ENCODE data around the gene NHERF2.

The NHERF2 gene

DNA sequence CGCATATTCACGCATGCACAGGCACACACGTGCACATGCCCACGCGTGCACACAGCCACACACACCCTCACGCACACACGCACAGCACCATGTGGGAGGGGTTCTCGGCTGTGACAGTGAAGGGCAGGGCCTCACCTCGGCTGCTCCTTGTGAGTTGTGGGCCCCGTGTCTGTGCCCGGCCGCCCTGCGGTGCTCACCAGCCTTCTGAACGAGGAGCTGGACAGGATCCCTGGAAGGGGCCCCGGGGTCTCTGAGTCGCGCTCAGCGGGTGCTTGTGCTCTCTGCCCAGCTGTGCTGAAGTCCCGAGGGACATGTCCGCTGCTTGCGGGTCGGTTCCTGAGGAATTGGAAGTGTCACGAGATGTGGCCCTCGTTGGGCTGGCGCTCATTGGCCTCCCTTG, 37.2 kb downstream of the NHERF2 start:
- no peak for DNase-seq

DNA sequence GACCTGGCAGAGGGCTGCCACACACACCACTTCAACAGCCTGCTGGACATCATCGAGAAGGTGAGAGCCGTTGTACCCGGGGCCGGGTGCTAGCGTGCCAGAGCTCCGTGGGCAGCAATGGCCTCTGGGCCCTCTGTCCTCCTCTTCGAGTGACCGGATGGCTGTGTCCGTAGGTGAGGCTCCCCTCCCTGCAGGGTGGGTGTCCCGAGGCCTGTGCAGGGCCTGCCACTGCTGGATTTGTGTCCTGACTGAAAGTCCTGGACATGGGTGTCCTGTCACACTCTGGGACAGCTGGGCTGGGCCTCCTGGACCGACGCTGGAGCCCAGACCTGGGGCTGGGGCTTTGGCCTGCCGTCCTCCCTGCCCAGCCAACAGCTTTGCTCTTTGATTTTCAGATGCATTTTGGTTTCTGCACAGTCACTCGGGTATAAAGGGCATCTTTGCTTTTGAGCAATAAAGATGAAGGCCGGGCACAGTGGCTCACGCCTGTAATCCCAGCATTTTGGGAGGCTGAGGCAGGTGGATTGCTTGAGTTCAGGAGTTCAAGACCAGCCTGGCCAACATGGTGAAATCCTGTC, 37.8 kb downstream of the NHERF2 start:
- DNase-seq = no peak

DNA sequence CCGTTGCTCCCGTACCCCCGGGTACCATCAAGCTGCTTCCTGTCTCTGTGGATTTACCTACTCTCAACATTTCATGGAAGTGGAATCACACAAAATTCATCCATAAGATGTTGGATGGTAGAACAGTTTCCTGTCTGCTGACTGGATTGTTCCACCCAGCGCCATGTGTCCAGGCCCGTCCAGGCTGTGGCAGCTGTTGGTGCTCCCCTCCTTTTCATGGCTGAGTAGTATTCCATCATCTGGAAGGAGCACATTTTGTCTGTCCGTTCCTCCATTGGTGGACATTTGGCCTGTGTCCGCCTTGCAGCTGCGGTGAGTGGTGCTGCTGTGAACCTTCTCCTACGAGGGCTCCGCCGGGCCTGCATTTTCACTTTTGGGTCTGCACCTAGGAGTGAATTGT, 39.4 kb downstream of the NHERF2 start:
- no peak for DNase-seq

DNA sequence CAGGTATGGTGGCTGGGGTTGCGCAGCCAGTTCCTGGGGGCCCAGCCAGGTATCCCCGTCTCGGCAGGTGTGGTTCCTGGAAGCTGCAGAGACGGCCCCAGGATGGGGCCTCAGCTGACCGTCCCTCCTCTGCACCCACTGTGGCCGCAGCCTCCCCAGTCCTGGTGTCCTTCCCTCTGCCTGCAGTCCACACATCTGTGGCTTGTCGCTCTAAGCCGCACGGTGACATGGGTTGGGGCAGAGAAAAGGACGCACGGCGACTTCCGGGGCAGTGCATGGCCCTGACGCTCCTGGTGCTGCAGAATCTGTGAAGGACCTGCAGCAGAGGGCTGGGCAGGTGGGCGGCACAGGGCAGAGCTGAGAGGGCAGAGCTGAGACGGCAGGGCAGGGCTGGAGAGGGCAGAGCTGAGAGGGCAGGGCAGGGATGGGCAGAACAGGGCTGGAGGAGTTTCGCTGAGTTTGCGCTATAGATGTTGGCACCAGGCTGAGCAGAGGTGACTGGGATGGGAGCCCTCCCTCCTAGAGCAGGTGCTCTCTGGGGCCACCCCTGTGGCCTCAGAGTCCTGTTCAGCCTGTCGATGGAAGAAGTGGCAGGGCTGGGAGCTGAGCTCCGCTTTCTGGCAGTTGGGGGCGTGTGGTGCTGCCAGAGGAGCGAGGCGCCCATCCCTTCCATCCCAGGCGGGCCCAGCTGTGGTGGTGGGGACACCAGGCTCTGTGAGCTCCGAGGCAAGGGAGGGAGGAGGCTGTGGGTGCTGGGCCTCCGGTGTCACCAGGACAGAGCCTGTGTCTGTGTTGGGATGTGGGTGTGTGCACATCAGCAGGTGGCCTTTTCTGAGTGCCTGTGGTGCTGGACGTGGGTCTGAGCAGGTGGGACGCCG, 44.1 kb downstream of the NHERF2 start:
- DNase-seq = no peak

DNA sequence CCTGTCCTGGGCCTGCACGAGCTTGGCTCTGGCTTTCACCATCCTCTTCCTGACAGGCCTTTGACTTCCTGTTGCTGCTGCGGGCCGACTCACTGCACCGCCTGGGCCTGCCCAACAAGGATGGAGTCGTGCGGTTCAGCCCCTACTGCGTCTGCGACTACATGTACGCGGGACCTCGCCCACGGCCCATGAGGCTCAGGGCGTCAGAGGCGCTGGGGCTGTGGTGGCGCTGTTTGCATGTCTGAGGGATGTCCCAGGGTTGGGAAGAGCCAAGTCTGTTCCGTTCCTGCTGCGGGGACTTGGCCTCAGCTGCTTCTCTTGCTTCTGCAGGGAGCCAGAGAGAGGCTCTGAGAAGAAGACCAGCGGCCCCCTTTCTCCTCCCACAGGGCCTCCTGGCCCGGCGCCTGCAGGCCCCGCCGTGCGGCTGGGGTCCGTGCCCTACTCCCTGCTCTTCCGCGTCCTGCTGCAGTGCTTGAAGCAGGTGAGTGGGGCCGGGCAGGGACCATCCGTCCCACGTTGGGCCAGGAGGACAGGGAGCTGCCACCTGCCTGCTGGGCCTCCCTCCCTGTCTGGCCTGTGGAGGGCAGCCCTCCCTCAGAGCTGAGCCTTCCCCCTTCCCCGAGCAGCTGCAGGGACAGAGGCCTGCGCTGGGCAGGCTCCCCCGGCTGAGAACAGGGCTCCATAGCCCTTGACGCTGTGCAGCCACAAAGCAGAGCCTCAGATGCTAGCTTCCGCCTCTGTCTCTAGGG, 44.9 kb downstream of the NHERF2 start:
- DNase-seq = no peak

DNA sequence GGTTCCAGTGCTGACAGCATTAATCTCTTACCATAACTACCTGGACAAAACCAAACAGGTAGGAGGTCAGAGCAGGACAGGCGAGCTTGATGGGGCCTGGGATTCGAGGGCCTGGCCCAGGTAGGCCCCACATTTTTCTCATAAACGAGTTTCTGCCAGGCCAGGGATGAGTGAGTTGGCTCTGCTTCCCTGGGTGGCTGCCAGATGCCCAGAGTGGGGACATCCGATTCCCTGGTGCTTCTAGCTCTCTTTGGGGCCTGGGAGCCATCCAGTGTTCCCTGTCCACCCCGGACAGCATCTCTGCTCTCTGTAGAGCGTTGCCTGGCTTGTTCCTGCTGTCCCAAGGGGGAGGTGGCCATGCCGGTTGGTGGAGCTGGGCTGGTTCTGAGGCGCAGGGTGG, 46.2 kb downstream of the NHERF2 start:
- no peak for DNase-seq

DNA sequence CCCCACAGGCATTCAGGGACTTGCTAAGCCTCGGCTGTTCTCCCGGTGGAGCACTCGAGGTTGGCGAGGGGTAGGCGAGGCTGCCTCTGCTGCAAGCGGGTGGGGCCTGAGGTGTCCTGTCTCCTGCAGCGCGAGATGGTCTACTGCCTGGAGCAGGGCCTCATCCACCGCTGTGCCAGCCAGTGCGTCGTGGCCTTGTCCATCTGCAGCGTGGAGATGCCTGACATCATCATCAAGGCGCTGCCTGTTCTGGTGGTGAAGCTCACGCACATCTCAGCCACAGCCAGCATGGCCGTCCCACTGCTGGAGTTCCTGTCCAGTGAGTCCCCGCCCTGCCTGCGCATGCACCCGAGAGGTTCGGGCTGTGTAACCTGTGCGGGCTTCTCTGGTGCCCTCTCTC, 47.4 kb downstream of the NHERF2 start:
- no peak for DNase-seq

DNA sequence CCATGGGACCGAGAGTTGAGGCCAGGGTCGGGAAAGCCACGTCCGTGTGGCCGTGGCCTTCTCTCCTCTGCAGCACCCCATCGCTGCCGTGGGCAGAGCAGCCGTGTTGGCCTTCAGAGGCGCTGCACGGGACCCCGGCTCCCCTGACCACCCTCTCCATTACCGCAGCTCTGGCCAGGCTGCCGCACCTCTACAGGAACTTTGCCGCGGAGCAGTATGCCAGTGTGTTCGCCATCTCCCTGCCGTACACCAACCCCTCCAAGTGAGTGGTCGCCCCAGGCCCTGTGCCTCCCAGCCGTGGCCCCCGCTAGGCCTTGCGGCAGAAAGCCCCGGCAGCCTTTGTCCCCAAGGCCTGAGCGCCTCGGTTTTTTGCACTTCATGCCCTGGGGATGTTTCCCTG, 48.9 kb downstream of the NHERF2 start:
- no peak for DNase-seq

DNA sequence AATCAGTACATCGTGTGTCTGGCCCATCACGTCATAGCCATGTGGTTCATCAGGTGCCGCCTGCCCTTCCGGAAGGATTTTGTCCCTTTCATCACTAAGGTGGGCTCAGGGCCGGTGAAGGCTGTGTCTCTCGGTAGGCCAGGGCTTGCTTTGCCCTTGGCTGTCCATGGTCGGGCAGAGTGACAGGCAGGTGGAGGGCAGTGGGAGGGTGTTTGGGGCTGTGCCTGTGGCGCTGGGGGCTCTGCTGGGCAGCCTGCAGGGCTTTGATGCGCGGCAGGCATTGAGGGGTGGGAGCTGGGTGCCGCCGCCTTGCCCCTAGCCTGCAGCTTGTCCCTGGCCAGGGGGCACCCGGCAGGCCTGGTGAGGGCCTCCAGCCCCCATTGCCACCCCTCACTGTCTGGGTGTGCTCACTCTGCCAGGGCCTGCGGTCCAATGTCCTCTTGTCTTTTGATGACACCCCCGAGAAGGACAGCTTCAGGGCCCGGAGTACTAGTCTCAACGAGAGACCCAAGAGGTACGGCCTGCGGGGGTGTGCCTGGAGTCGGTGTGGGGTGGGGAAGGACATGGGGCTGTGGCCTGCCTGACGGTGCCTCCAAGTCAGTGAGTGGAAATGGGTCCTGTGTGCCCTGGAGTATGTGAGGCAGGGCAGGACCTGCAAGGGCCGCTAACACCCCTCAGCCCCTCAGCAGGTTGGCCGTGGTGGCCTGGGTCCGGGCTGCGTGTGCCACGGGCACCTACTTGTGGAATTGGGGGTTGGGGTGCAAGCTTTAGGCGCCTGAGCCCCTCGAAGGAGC, 49.6 kb downstream of the NHERF2 start:
- DNase-seq = no peak

DNA sequence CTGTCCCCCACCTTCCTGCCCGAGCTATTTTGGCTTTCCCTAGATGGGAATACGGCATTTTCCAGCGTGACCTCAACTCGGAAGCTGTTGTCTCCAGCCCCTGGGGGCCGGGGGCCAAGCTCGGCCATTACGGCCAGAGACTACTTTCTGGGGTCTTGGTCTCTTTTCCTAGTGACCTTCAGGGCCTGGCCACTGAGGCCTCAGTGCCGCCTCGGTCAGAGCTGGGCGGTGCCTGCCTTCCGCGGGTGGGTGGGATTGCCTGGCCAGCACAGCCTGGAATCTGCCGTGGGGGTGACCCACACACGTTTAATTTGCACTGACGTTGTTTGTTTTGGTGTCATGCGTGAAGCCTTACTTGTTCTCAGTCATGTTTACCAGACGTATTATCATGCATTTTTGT, 50.3 kb downstream of the NHERF2 start:
- no peak for DNase-seq

DNA sequence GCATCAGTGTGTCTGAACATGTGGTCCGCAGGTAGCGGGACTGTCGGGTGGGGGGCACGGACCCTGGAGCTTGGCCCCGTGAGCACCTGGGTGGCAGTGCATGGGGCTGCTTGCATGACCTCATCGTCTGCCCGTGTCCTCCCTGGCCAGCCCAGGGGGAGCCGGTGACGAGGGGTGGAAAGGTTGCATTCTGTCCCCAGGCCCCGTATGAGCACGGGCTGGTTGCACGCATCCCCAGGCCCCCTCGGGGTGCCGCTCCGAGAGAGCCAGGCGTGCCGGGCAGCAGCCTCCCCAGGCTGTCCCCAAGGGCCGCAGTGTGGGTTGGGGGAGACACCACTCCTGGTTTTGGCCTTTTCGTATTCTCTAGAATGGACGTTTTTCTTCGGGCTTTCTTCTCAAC, 51.0 kb downstream of the NHERF2 start:
- DNase-seq = no peak

DNA sequence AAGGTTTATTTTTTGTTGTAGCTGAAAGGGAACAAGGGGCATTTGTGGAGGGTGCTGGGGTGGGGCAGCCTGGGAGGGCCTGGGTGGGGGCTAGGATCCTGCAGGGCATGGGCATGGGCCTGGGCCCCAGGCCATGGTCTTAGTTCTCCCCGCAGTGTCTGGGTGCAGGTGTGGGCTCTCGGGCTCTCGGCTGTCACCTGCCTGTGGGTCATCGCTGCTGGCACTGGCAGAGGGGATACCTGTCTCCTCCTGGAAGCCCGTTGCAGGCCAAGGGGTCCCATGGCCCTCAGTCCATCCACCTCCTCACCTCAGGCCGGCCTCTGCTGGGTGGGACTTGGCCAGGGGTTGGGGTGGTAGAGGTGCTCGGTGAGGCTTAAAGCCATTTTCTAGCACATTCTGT, 51.4 kb downstream of the NHERF2 start:
- no peak for DNase-seq

DNA sequence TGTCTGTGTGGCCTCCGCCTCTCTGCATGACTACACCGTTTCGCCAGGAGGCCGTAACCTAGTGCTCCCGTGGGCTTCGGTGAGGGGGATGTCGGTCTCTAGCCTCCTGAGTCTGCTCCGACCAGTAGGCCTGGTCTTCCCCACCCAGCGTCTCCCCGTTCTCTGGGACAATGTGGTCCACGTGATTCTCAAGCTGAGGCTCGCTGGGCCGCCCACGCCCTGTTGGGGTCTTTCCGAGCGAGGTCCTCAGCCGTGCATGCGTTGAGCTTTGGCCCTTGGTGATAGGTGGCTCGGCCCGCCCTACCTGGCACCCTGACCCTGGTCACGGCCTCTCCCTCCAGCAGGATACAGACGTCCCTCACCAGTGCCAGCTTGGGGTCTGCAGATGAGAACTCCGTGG, 52.0 kb downstream of the NHERF2 start:
- DNase-seq = no peak

DNA sequence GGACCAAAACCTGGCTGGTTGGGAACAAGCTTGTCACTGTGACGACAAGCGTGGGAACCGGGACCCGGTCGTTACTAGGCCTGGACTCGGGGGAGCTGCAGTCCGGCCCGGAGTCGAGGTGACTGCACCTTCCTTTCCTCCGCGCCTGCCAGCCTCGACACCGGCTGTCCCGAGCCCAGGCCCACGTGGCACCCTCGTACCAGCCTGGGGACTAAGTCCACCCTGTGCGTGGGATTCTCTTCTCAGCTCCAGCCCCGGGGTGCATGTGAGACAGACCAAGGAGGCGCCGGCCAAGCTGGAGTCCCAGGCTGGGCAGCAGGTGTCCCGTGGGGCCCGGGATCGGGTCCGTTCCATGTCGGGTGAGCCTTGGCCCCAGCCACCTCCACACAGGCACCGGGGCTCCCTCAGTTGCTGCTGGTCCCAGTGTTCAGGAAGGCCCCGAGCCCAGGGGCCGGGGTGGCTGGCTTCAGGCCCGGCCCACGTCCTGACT, 52.7 kb downstream of the NHERF2 start:
- DNase-seq = no peak

DNA sequence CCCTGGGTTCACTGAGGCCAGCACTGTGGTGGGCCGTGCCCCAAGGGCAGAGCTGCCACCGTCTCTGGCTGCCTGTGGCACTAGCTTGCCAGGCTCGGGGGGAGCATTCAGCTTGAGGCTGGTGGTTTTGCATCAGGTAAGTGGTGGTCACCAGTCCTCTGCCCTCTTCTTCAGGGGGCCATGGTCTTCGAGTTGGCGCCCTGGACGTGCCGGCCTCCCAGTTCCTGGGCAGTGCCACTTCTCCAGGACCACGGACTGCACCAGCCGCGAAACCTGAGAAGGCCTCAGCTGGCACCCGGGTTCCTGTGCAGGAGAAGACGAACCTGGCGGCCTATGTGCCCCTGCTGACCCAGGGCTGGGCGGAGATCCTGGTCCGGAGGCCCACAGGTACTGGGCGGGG, 53.3 kb downstream of the NHERF2 start:
- DNase-seq = no peak

DNA sequence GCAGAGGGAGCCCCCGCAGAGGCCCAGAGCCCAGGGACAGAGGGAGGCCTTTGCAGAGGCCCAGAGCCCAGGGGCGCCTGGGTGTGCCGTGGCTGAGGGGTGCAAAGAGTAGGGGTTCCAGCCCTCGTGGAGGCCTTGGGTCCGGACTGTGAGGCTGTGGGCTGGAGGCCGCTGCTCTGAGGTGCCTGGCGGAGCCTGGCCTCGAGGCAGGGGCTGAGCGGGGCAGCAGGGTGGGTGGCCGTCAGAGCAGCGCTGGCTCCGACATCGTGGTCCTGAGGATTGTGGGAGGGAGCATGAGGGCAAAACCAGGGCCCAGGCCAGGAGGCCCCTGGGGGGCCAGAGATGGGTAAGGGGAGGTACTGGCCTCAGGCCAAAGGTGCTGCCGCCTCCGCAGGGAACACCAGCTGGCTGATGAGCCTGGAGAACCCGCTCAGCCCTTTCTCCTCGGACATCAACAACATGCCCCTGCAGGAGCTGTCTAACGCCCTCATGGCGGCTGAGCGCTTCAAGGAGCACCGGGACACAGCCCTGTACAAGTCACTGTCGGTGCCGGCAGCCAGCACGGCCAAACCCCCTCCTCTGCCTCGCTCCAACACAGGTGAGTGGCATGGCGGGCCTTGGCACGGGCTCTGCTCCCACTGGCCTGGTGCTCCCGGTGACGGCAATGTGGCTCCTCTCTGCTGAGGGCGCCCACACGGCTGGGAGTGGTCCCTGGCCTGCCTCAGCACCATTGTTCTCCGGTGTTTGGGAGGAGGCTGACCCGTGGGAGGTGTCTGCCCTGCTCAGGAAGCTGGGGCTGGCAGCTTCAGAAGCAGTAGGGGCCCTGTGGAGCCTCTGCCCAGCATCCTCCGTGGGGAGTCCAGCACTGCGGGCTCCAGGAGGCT, 54.7 kb downstream of the NHERF2 start:
- DNase-seq = no peak

DNA sequence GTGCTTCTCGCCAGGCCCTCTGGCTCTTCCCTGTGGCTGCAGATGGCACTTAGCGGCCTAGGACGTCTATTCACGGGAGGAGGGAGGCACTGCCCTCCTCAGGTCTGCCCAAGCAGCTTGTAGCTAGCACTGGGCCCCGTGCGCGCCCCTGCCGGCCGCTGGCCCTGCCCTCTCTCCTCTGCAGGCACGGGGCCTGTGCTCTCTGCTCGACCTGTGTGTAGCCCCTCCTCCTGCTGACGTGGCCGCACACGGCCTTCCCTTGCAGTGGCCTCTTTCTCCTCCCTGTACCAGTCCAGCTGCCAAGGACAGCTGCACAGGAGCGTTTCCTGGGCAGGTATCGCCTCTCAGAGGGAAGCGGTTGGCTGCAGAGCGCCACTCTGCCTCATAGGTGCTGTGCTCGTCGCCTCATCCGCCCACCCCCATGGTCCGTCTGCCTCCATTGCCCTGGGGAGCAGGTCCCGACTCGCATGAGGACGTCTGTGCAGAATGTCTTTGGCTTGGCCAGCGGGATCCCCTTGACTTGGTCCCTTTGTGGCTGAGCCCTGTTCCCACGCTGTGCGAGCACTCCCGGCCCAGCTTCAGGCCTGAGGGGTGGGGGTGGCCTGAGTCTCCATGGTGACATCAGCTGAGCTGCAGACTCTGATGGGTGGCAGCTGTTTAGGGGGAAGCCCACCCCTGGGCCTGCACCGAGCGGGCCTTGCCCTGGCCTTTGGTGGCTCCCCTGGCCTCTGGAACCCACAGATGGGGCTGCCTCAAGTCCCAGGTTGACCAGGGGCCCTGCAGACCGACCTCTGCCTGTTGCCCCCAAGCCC, 55.7 kb downstream of the NHERF2 start:
- no peak for DNase-seq

DNA sequence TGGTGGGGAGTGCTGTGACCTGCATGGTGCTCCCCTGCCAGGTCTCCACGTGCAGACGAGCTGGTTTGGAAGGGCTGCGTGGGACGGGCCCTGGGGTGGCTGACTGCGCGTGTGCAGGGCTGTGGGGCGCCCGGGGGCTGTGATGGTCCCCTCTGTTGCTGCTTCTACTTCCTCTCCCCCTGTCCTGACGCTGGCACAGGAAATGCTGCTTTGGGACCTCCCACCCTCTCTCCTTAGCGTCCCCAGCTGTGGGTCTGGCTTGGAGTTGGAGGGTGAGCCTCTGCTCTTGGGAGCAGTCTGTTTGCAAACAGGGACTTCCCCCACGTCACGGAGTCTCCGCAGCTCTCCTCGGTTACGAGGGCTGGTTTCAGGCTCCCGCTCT, 56.3 kb downstream of the NHERF2 start:
- no peak for DNase-seq

DNA sequence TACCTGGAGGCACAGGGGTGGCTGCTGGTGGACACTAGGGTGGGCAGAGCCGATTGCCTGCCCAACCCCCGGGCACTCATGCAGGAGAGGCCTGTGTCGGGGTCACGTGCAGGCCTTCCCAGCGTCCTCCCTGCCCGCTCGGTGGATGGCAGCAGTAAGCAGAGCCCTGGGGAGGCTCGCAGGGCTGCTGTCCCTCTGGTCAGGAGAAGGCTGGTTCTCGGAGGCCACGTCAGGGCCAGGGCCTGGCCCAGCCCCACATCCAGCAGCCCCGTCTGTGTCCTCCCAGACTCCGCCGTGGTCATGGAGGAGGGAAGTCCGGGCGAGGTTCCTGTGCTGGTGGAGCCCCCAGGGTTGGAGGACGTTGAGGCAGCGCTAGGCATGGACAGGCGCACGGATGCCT, 56.7 kb downstream of the NHERF2 start:
- DNase-seq = no peak

DNA sequence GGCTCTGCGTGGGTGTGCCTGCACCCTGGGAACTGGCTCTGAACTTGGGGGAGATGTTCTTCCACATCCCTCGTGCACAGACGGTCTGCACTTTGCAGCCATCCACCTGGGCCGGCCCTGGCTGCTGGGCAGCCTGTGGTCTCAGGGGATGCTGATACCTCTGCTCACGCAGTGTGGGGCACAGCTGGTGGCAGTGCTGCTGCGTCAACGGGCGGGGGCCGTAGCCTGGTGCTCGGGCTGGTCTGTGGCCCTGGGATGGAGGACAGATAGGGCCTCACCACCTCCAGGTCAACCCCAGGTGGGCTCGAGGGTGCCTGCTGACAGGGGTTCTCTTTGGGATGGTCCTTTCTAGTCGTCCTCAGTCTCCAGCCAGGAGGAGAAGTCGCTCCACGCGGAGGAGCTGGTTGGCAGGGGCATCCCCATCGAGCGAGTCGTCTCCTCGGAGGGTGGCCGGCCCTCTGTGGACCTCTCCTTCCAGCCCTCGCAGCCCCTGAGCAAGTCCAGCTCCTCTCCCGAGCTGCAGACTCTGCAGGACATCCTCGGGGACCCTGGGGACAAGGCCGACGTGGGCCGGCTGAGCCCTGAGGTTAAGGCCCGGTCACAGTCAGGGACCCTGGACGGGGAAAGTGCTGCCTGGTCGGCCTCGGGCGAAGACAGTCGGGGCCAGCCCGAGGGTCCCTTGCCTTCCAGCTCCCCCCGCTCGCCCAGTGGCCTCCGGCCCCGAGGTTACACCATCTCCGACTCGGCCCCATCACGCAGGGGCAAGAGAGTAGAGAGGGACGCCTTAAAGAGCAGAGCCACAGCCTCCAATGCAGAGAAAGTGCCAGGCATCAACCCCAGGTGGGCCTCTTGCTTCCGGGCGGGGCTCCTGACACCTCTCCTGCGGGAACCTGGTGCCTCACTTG, 57.4 kb downstream of the NHERF2 start:
- DNase-seq = no peak

Measured in COR-L47 (cell line).